HG02623 (cell line): ENCODE measurements around the gene TCERG1L.
"Not testable (repeated sequence)": the region's sequence is repeated elsewhere in the genome, so short reads cannot be mapped to it uniquely, and the experiment has no call there.

Experiments
- ATAC-seq: cut with Tn5 transposase; IDR thresholded peaks from one replicate; pipeline ENCODE4 v1.9.1; 2021; ENCODE audit warnings: moderate library complexity; ENCODE audit not compliant: unreplicated experiment

Gene TCERG1L

GRCh38 chr10:131311661-131312477 lies at the start of gene TCERG1L:
TSS of gene TCERG1L (minus strand) at chr10:131311721. CDS start at chr10:131311635, 86 bp downstream.
- ATAC-seq = no peak

- no peak for ATAC-seq
Observed at GRCh38 chr10:131358741-131359442, 47.4 kb upstream of the TCERG1L start.

- ATAC-seq = no peak
Observed at GRCh38 chr10:131356442-131356841, 44.9 kb upstream of the TCERG1L start.

- ATAC-seq = no peak
Observed at GRCh38 chr10:131355881-131356280, 44.4 kb upstream of the TCERG1L start.

GRCh38 chr10:131355056-131355455 lies 43.5 kb upstream of the TCERG1L start:
- ATAC-seq = no peak

GRCh38 chr10:131354380-131354779 lies 42.9 kb upstream of the TCERG1L start:
- no peak for ATAC-seq

- ATAC-seq = no peak
Observed at GRCh38 chr10:131352765-131353290, 41.3 kb upstream of the TCERG1L start.

- ATAC-seq = no peak
Observed at GRCh38 chr10:131350660-131351059, 39.1 kb upstream of the TCERG1L start.

GRCh38 chr10:131350245-131350644 lies 38.7 kb upstream of the TCERG1L start:
- no peak for ATAC-seq

- ATAC-seq = no peak
Observed at GRCh38 chr10:131346456-131346855, 34.9 kb upstream of the TCERG1L start.

- ATAC-seq = no peak
Observed at GRCh38 chr10:131345691-131346090, 34.2 kb upstream of the TCERG1L start.

GRCh38 chr10:131344747-131345146 lies 33.2 kb upstream of the TCERG1L start:
- ATAC-seq = no peak

- ATAC-seq = no peak
Observed at GRCh38 chr10:131337741-131338140, 26.2 kb upstream of the TCERG1L start.

GRCh38 chr10:131332821-131333220 lies 21.3 kb upstream of the TCERG1L start:
- ATAC-seq = no peak

GRCh38 chr10:131323880-131324279 lies 12.4 kb upstream of the TCERG1L start:
- no peak for ATAC-seq

GRCh38 chr10:131323025-131323424 lies 11.5 kb upstream of the TCERG1L start:
- ATAC-seq = no peak

- not testable (repeated sequence) for ATAC-seq
Observed at GRCh38 chr10:131322575-131322974, 11.1 kb upstream of the TCERG1L start.

- ATAC-seq = no peak
Observed at GRCh38 chr10:131320860-131321604, 9.5 kb upstream of the TCERG1L start.

GRCh38 chr10:131318814-131319213 lies 7.3 kb upstream of the TCERG1L start:
- no peak for ATAC-seq

- no peak for ATAC-seq
Observed at GRCh38 chr10:131318291-131318690, 6.8 kb upstream of the TCERG1L start.
